ENCODE data around the gene RAB15.

DNA sequence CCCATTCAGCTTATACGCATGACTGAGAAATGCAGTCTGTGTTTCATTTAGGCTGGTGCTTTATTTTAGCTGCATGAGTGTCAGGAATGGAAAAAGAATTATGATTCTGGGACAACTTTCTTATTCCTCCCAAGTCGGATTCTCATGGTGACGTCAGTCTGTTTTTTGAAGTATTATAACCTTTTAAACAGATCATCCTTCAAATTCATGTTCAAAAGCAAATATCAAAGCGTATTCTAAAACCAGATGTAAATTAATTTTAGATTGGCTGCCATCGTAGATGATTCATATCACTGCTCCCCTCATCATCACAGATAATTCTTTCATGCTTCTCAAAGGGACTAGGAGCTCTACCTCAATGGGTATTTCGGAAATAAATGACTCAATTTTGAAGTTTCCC lies 29.6 kb upstream of the RAB15 start:
- TF ChIP-seq PHF8 (conservative IDR thresholded peaks at IDR 0.05; ENCODE audit: low read depth, low read length) (no peak), YY1 (IDR thresholded peaks at IDR 0.05; ENCODE audit: low read depth, low read length) (no peak)
- TF ChIP-seq, protein P1, sequence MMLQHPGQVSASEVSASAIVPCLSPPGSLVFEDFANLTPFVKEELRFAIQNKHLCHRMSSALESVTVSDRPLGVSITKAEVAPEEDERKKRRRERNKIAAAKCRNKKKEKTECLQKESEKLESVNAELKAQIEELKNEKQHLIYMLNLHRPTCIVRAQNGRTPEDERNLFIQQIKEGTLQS (IDR thresholded peaks at IDR 0.05; ENCODE audit: insufficient read depth, low read depth, low read length) = no peak

Data from H1 (cell line).